ENCODE results near the gene LIMS1. TPM values are rescaled to one million over a fixed set of nuclear protein-coding genes. Genes with fewer than 3 reads are reported as not detected.

Gene LIMS1
- total and polyA plus RNA-seq, 2 of the 13 experiments (the other 11 are each of a cell fraction or from before 2014, with no cell fraction given) = 38.3 to 49.6 TPM

- TF ChIP-seq ASH2L (IDR thresholded peaks at IDR 0.05; ENCODE audit: insufficient read length, low read depth, low read length) (peak; percentile 62), ZNF281 (CRISPR knock-in tag; IDR thresholded peaks at IDR 0.05; ENCODE audit: borderline replicate concordance) (no peak), SP2 (CRISPR knock-in tag; IDR thresholded peaks at IDR 0.05) (no peak), ETS1 (CRISPR knock-in tag; IDR thresholded peaks at IDR 0.05) (0 out of 2 replicates have a peak, but pooled peaks have one; percentile 11), FOXK1 (CRISPR knock-in tag; IDR thresholded peaks at IDR 0.05; ENCODE audit: borderline replicate concordance, low read depth) (no peak), ZNF337 (CRISPR knock-in tag; IDR thresholded peaks at IDR 0.05; ENCODE audit: borderline replicate concordance, low read depth) (no peak), MTF2 (CRISPR knock-in tag; IDR thresholded peaks at IDR 0.05; ENCODE audit: borderline replicate concordance) (no peak), PPARG (CRISPR knock-in tag; conservative IDR thresholded peaks at IDR 0.05) (no peak), TFDP2 (CRISPR knock-in tag; IDR thresholded peaks at IDR 0.05) (no peak), ZBTB43 (CRISPR knock-in tag; conservative IDR thresholded peaks at IDR 0.05) (no peak), ZNF83 (CRISPR knock-in tag; IDR thresholded peaks at IDR 0.05; ENCODE audit: borderline replicate concordance) (no peak), ZNF124 (CRISPR knock-in tag; IDR thresholded peaks at IDR 0.05) (no peak), NFKB2 (CRISPR knock-in tag; IDR thresholded peaks at IDR 0.05; ENCODE audit: borderline replicate concordance) (no peak), GFI1 (CRISPR knock-in tag; IDR thresholded peaks at IDR 0.05; ENCODE audit: borderline replicate concordance) (no peak), CHCHD3 (CRISPR knock-in tag; IDR thresholded peaks at IDR 0.05) (no peak), ZSCAN21 (CRISPR knock-in tag; IDR thresholded peaks at IDR 0.05; ENCODE audit: borderline replicate concordance) (no peak; the same call in 1 of the 2 replicates), ZFP41 (CRISPR knock-in tag; IDR thresholded peaks at IDR 0.05; ENCODE audit: borderline replicate concordance) (no peak), ZBTB44 (CRISPR knock-in tag; IDR thresholded peaks at IDR 0.05) (peak; percentile 58; the same call in 1 of the 2 replicates), ZMYM4 (CRISPR knock-in tag; IDR thresholded peaks at IDR 0.05) (no peak), ZNF34 (CRISPR knock-in tag; IDR thresholded peaks at IDR 0.05; ENCODE audit: borderline replicate concordance) (0 out of 2 replicates have a peak, but pooled peaks have one; percentile 29), HOXA5 (CRISPR knock-in tag; IDR thresholded peaks at IDR 0.05) (0 out of 2 replicates have a peak, but pooled peaks have one; percentile 32)
Observed at GRCh38 chr2:108534584-108535356, 500 bp downstream of the LIMS1 start (continued).
